Astrocyte (in vitro differentiated cells and primary cell): ENCODE data around the gene NBEA.

Source experiments
- CTCF ChIP-seq: IDR thresholded peaks from 2 replicates; pipeline ENCODE4 v1.5.1; 2011; ENCODE audit warnings: low read depth, mild to moderate bottlenecking, inconsistent platforms, low read length, moderate library complexity; ENCODE audit not compliant: insufficient read depth
- EZH2 ChIP-seq: IDR thresholded peaks from 2 replicates; pipeline ENCODE4 v1.6.1; 2012; ENCODE audit warnings: mild to moderate bottlenecking, low read length, inconsistent platforms; ENCODE audit not compliant: insufficient read depth

GRCh38 chr13:35231426-35231825, 289.4 kb downstream of the NBEA start:
- TF ChIP-seq CTCF (no peak), EZH2 (no peak)
